HG03460 (cell line): ENCODE results near the gene TSR1.

Experiments
- ATAC-seq: cut with Tn5 transposase; IDR thresholded peaks from one replicate; pipeline ENCODE4 v1.9.1; 2021; ENCODE audit not compliant: unreplicated experiment

TSR1 gene

GRCh38 chr17:2336215-2336851 is at the start of gene TSR1:
Gene TSR1, minus strand, starts transcription at chr17:2336457. Its CDS starts 30 bp downstream, at chr17:2336427.
- ATAC-seq: no peak

- ATAC-seq: no peak
Measured at GRCh38 chr17:2385240-2386210, 49.3 kb upstream of the TSR1 start.

- no peak for ATAC-seq
Measured at GRCh38 chr17:2384439-2385127, 48.3 kb upstream of the TSR1 start.

- no peak for ATAC-seq
Measured at GRCh38 chr17:2383628-2384167, 47.4 kb upstream of the TSR1 start.

- ATAC-seq: no peak
Measured at GRCh38 chr17:2380950-2381649, 44.8 kb upstream of the TSR1 start.

GRCh38 chr17:2380226-2380922 is 44.1 kb upstream of the TSR1 start:
- no peak for ATAC-seq

GRCh38 chr17:2379489-2380225 is 43.4 kb upstream of the TSR1 start:
- no peak for ATAC-seq

GRCh38 chr17:2378905-2379304 is 42.6 kb upstream of the TSR1 start:
- ATAC-seq: no peak

GRCh38 chr17:2377659-2378058 is 41.4 kb upstream of the TSR1 start:
- no peak for ATAC-seq

GRCh38 chr17:2376107-2376506 is 39.9 kb upstream of the TSR1 start:
- no peak for ATAC-seq

- ATAC-seq: no peak
Measured at GRCh38 chr17:2375406-2375805, 39.1 kb upstream of the TSR1 start.

- ATAC-seq: no peak
Measured at GRCh38 chr17:2374549-2375285, 38.5 kb upstream of the TSR1 start.

GRCh38 chr17:2373179-2373578 is 36.9 kb upstream of the TSR1 start:
- ATAC-seq: no peak

GRCh38 chr17:2372681-2373080 is 36.4 kb upstream of the TSR1 start:
- no peak for ATAC-seq

- no peak for ATAC-seq
Measured at GRCh38 chr17:2372180-2372579, 35.9 kb upstream of the TSR1 start.

- no peak for ATAC-seq
Measured at GRCh38 chr17:2371183-2372130, 35.2 kb upstream of the TSR1 start.

GRCh38 chr17:2370211-2370589 is 33.9 kb upstream of the TSR1 start:
- no peak for ATAC-seq
